Gastrocnemius medialis (tissue), 4 donors: ENCODE data around the gene ATP6V1D. TPM values are rescaled to one million over a fixed set of nuclear protein-coding genes. Genes with fewer than 3 reads are reported as not detected.

Experiments
- ATAC-seq, 2 donors: fragments of 150-250 bp; one replicate each; pipeline ENCODE4 v1.9.1; 2016
- DNase-seq, 2 donors: peaks; one replicate each; pipeline ENCODE4 v3.0.0-alpha.2; 2019
- H3K27ac ChIP-seq, 4 donors: fragments of 200-600 bp; sonication (generic); 1 replicate in 1 of 4; 2 replicates in 3 of 4; pipeline ENCODE4 v1.5.1; 2016 to 2018; ENCODE audit warnings: mild to moderate bottlenecking in 2 of 4, moderate library complexity in 1 of 4
- H3K27me3 ChIP-seq, 3 donors: fragments of 200-600 bp; sonication (generic) in 2 of 3; 1 replicate in 1 of 3; 2 replicates in 2 of 3; pipeline versions ENCODE4 v1.5.1 to v1.6.0; 2016 to 2019; ENCODE audit warnings: mild to moderate bottlenecking in 1 of 3, moderate library complexity in 1 of 3
- H3K36me3 ChIP-seq, 2 donors: fragments of 200-600 bp; sonication (generic) in 1 of 2; one replicate each; pipeline ENCODE4 v1.5.1; 2017 to 2018
- H3K4me1 ChIP-seq, 2 donors: fragments of 200-600 bp; sonication (generic) in 1 of 2; one replicate each; pipeline ENCODE4 v1.5.1; 2016 to 2017; ENCODE audit warnings: mild to moderate bottlenecking in 2 of 2
- H3K4me3 ChIP-seq, 4 donors: fragments of 200-600 bp; sonication (generic) in 3 of 4; 1 replicate in 1 of 4; 2 replicates in 3 of 4; pipeline ENCODE4 v1.5.1; 2016 to 2019; ENCODE audit warnings: mild to moderate bottlenecking in 2 of 4
- H3K9me3 ChIP-seq, 3 donors: fragments of 200-600 bp; sonication (generic) in 2 of 3; 1 replicate in 1 of 3; 2 replicates in 2 of 3; pipeline ENCODE4 v1.5.1; 2016 to 2019
- CTCF ChIP-seq, 5 experiments: fragments of 450-650 bp in 3 of 5; fragments of 200-600 bp in 2 of 5; sonication (generic) in 2 of 5; IDR thresholded peaks in 4 of 5; conservative IDR thresholded peaks in 1 of 5; 1 replicate in 4 of 5; 2 replicates in 1 of 5; pipeline ENCODE4 v1.5.1; 2016 to 2019; ENCODE audit warnings: antibody characterized with exemption in 5 of 5, mild to moderate bottlenecking in 3 of 5, moderate library complexity in 3 of 5
- POLR2A ChIP-seq, 2 donors: fragments of 450-650 bp; IDR thresholded peaks; one replicate each; pipeline ENCODE4 v1.6.1; 2017; ENCODE audit warnings: antibody characterized with exemption in 2 of 2, mild to moderate bottlenecking in 2 of 2, moderate library complexity in 2 of 2
- in situ Hi-C, 4 donors: fragments of 200-750 bp; cut with MboI; loops; one replicate each; pipeline versions ENCODE4 v1.15.0 to v1.8.0; 2017; ENCODE audit warnings: low sequenced_read_pairs in 4 of 4
- intact Hi-C: fragments of 100-400 bp; cut with DNase I; formaldehyde crosslinking; loops from one replicate; pipeline ENCODE4 v1.15.1; 2023; ENCODE audit warnings: low total_unique reads
- total RNA-seq, 4 donors: library from RNA; depleted of rRNA; stranded (reverse); fragments of >200 nt; gene quantifications; one replicate each; pipeline versions ENCODE4 v1.1.0 to v1.2.3, GENCODE V29; 2016

ATP6V1D gene
- total RNA-seq, 4 donors from 2014 or later: 69.8 to 126 (median 73.3) TPM

- no peaks in the 10 kb centered on the region for H3K9me3 ChIP-seq
- H3K4me3 ChIP-seq: no peak overlapping the region
- H3K27ac ChIP-seq: no peak overlapping the region
- intact Hi-C loops: no loop called here
- no peaks in the 10 kb centered on the region for H3K27me3 ChIP-seq
- ATAC-seq (no peak), DNase-seq (no peak)
- in situ Hi-C loops: no loop called here
- no peaks in the 10 kb centered on the region for H3K4me1 ChIP-seq
- no peak for TF ChIP-seq POLR2A (IDR thresholded peaks at IDR 0.05)
- TF ChIP-seq CTCF (IDR thresholded peaks at IDR 0.05 in 4 of 5, conservative IDR thresholded peaks at IDR 0.05 in 1 of 5): no peak
- peaks cover 0 to 44% of the 10 kb centered on the region in 2 donors for H3K36me3 ChIP-seq
These were observed 27.6 kb upstream of the ATP6V1D start for GRCh38 chr14:67387195-67387594.

GRCh38 chr14:67385618-67386017, 26.0 kb upstream of the ATP6V1D start:
- no peak overlapping the region for H3K4me3 ChIP-seq
- H3K36me3 ChIP-seq: peaks cover 0 to 59% of the 10 kb centered on the region in 2 donors
- ATAC-seq (no peak), DNase-seq (no peak)
- intact Hi-C loops (no loop called here), in situ Hi-C loops (no loop called here)
- H3K27ac ChIP-seq: no peak overlapping the region
- no peaks in the 10 kb centered on the region for H3K4me1 ChIP-seq
- TF ChIP-seq POLR2A (IDR thresholded peaks at IDR 0.05) (no peak), CTCF (IDR thresholded peaks at IDR 0.05 in 4 of 5, conservative IDR thresholded peaks at IDR 0.05 in 1 of 5) (no peak)
- no peaks in the 10 kb centered on the region for H3K9me3 ChIP-seq
- H3K27me3 ChIP-seq: no peaks in the 10 kb centered on the region

GRCh38 chr14:67385120-67385519, 25.5 kb upstream of the ATP6V1D start:
- DNase-seq (no peak), ATAC-seq (no peak)
- H3K9me3 ChIP-seq: no peaks in the 10 kb centered on the region
- peaks cover 0 to 64% of the 10 kb centered on the region in 2 donors for H3K36me3 ChIP-seq
- no peak overlapping the region for H3K27ac ChIP-seq
- in situ Hi-C loops (no loop called here), intact Hi-C loops (no loop called here)
- H3K4me3 ChIP-seq: no peak overlapping the region
- no peaks in the 10 kb centered on the region for H3K4me1 ChIP-seq
- no peaks in the 10 kb centered on the region for H3K27me3 ChIP-seq
- TF ChIP-seq CTCF (IDR thresholded peaks at IDR 0.05 in 4 of 5, conservative IDR thresholded peaks at IDR 0.05 in 1 of 5) (no peak), POLR2A (IDR thresholded peaks at IDR 0.05) (no peak)

- peaks cover 0 to 94% of the 10 kb centered on the region in 2 donors for H3K36me3 ChIP-seq
- H3K27me3 ChIP-seq: no peaks in the 10 kb centered on the region
These were observed 18.3 kb upstream of the ATP6V1D start for GRCh38 chr14:67377916-67378315.

More at GRCh38 chr14:67377916-67378315, 18.3 kb upstream of the ATP6V1D start:
- H3K4me1 ChIP-seq: no peaks in the 10 kb centered on the region
- intact Hi-C loops (no loop called here), in situ Hi-C loops (no loop called here)
- DNase-seq (no peak), ATAC-seq (no peak)
- no peak overlapping the region for H3K27ac ChIP-seq
- H3K9me3 ChIP-seq: no peaks in the 10 kb centered on the region
- no peak overlapping the region for H3K4me3 ChIP-seq
- TF ChIP-seq CTCF (IDR thresholded peaks at IDR 0.05 in 4 of 5, conservative IDR thresholded peaks at IDR 0.05 in 1 of 5) (no peak), POLR2A (IDR thresholded peaks at IDR 0.05) (no peak)
